CD4-positive, alpha-beta memory T cell (primary cell): ENCODE results near the gene TSGA10IP. TPM values are rescaled to one million over a fixed set of nuclear protein-coding genes. Genes with fewer than 3 reads are reported as not detected.

ENCODE experiments used
- CTCF ChIA-PET: fragments of 350-600 bp; sonication (Branson Sonifier 250); formaldehyde crosslinking; loops from one replicate; lab custom pipeline; 2021; ENCODE audit warnings: inconsistent platforms; ENCODE audit not compliant: partially characterized antibody; lab: Charles Lee
- POLR2A ChIA-PET: fragments of 350-600 bp; sonication (Branson Sonifier 250); formaldehyde crosslinking; loops from one replicate; lab custom pipeline; 2021; ENCODE audit not compliant: partially characterized antibody; lab: Charles Lee
- DNase-seq, 5 donors: peaks; one replicate each; pipeline versions ENCODE4 v3.0.0 to v3.0.0-alpha.2; 2020 to 2022; ENCODE audit warnings: mixed read lengths in 1 of 5
- H3K27ac ChIP-seq: one replicate; pipeline ENCODE4 v1.7.0; 2013; ENCODE audit warnings: low read depth, low read length
- H3K27me3 ChIP-seq: 2 replicates; pipeline ENCODE4 v1.7.0; 2013; ENCODE audit warnings: mild to moderate bottlenecking, low read length, moderate library complexity; ENCODE audit not compliant: insufficient read depth
- H3K36me3 ChIP-seq: 2 replicates; pipeline ENCODE4 v1.7.0; 2013; ENCODE audit warnings: mild to moderate bottlenecking, low read length, moderate library complexity; ENCODE audit not compliant: insufficient read depth
- H3K4me1 ChIP-seq: 2 replicates; pipeline ENCODE4 v1.7.0; 2013; ENCODE audit warnings: mild to moderate bottlenecking, low read length, moderate library complexity; ENCODE audit not compliant: insufficient read depth
- H3K4me3 ChIP-seq, 2 donors: one replicate each; pipeline ENCODE4 v1.7.0; 2013; ENCODE audit warnings: low read length in 2 of 2, mild to moderate bottlenecking in 1 of 2
- H3K9me3 ChIP-seq, 2 donors: one replicate each; pipeline ENCODE4 v1.7.0; 2013; ENCODE audit warnings: low read length in 2 of 2, control low read depth in 1 of 2; ENCODE audit not compliant: control insufficient read depth in 1 of 2
- H3K27ac Mint-ChIP-seq, 7 donors: one replicate each; pipeline ENCODE4 v1.8.0; 2020 to 2021; ENCODE audit warnings: mixed read lengths in 7 of 7, mild to moderate bottlenecking in 6 of 7, inconsistent platforms in 3 of 7, moderate library complexity in 3 of 7
- H3K27me3 Mint-ChIP-seq, 2 donors: one replicate each; pipeline ENCODE4 v1.8.0; 2020 to 2021; ENCODE audit warnings: mixed read lengths in 2 of 2
- H3K36me3 Mint-ChIP-seq, 2 donors: one replicate each; pipeline ENCODE4 v1.8.0; 2020 to 2021; ENCODE audit warnings: mixed read lengths in 2 of 2, inconsistent platforms in 1 of 2, mild to moderate bottlenecking in 1 of 2
- H3K4me1 Mint-ChIP-seq, 4 donors: one replicate each; pipeline ENCODE4 v1.8.0; 2020 to 2021; ENCODE audit warnings: mixed read lengths in 4 of 4, mild to moderate bottlenecking in 1 of 4
- H3K4me3 Mint-ChIP-seq, 8 donors: one replicate each; pipeline ENCODE4 v1.8.0; 2020 to 2021; ENCODE audit warnings: mixed read lengths in 8 of 8, mild to moderate bottlenecking in 7 of 8, moderate library complexity in 6 of 8, inconsistent platforms in 3 of 8
- H3K9me3 Mint-ChIP-seq, 8 donors: one replicate each; pipeline ENCODE4 v1.8.0; 2020 to 2021; ENCODE audit warnings: mixed read lengths in 8 of 8, mild to moderate bottlenecking in 5 of 8, inconsistent platforms in 3 of 8, moderate library complexity in 1 of 8
- intact Hi-C: fragments of 100-400 bp; cut with micrococcal nuclease; formaldehyde crosslinking; loops from one replicate; pipeline ENCODE4 v1.15.1; 2023
- polyA plus RNA-seq, 2 donors: library from polyadenylated mRNA; unstranded; fragments of 300-500 nt; fragmentation: Illumina TruSeq; gene quantifications; one replicate each; pipeline ENCODE4 v1.2.3, GENCODE V29; 2021
- total RNA-seq, 2 experiments: library from RNA; stranded (reverse); gene quantifications; one replicate each; pipeline ENCODE4 v1.2.3, GENCODE V29; 2021

The TSGA10IP gene
- not detected for total RNA-seq
- not detected for polyA plus RNA-seq

DNA sequence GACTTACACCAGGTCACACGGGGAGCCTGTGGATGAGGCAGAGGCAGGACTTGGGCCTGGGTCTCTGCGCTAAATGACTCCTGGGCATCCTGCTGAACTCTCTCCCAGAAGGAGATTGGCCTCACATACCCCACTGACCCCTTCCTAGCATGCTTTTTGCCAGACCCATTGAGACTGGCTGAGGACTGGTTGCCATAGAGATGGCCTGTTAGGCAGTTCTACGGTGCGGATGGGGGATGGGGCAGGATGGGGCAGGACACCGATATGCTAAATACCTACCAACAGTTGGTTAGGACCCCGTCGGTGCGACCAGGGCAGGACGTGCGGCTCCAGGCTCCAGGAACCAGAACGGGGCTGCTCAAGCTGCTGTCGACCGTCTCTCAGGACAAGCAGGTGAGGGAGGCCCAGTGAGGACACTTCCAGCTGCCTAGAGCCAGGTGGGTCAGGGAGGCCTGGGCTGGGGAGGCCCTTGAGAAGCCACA lies at the start of gene TSGA10IP:
Gene TSGA10IP, plus strand, starts transcription at position 51 of the 482 bp plus-strand sequence. Its CDS starts 196 bp downstream, at position 247.
- Histone ChIP-seq H3K4me3 (no peak within 1 kb of the TSS), H3K27ac (no peak within 1 kb of the TSS), H3K27me3 (no peaks in the 10 kb centered on the region), H3K4me1 (no peaks in the 10 kb centered on the region), H3K9me3 (no peaks in the 10 kb centered on the region), H3K36me3 (no peaks in the 10 kb centered on the region)
- CTCF ChIA-PET: no interaction called here
- intact Hi-C loops: no loop called here
- POLR2A ChIA-PET: no interaction called here
- Mint-ChIP-seq H3K4me1 (no peaks in the 10 kb centered on the region), H3K9me3 (no peaks in the 10 kb centered on the region), H3K27ac (no peak within 1 kb of the TSS), H3K27me3 (no peaks in the 10 kb centered on the region), H3K36me3 (no peaks in the 10 kb centered on the region), H3K4me3 (peak within 1 kb of the TSS in 1 of 8 donors; percentile 24)
- no peak for DNase-seq

DNA sequence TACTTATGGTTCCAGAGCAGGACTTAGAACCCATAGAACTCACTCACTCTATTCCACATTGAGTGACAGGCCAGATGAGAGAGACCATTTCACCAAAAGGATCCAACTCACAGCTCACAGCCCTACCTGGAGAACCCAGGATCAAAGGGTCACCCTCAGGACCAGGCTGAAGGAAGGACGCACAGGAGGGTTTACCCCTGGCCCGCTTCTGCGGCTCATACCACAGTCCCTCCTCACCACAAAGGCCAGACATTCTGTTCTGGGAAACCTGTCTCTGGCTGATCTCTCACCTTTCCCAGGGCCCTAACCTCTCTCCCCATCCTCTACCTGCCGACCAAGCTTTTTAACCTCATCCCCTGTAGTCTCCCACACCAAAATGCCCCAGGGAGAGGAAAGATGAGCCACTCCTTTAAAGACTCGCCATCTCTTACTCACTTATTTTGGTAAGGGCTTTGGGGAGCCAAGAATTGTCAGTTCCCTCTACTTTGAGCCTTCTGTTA lies 49.7 kb upstream of the TSGA10IP start:
- H3K27me3 Mint-ChIP-seq: no peaks in the 10 kb centered on the region
- ChIA-PET CTCF (interaction anchor here (1.1 to 11.2 kb wide), 2 partner anchors 8 to 107 kb away, joined by 3 to 162 read pairs; partner anchors contain the start of genes CCDC85B and FIBP), POLR2A (interaction anchor here (0.7 kb wide), 1 partner anchor 65 kb away, joined by 3 read pairs; no protein-coding TSS in a partner anchor)
- intact Hi-C loops: no loop called here
- H3K36me3 Mint-ChIP-seq: no peaks in the 10 kb centered on the region
- no peaks in the 10 kb centered on the region for H3K9me3 Mint-ChIP-seq
- Histone ChIP-seq H3K4me3 (no peak overlapping the region), H3K36me3 (no peaks in the 10 kb centered on the region), H3K4me1 (peaks cover 50% of the 10 kb centered on the region), H3K27me3 (peaks cover 4% of the 10 kb centered on the region), H3K27ac (no peak overlapping the region), H3K9me3 (no peaks in the 10 kb centered on the region)
- peaks cover 18 to 52% (median 26%) of the 10 kb centered on the region in 4 donors for H3K4me1 Mint-ChIP-seq
- peak overlapping the region in 6 of 7 donors; percentile 72 to 91 (median 80) for H3K27ac Mint-ChIP-seq
- peak overlapping the region in 4 of 8 donors; percentile 15 to 54 (median 30) for H3K4me3 Mint-ChIP-seq
- no peak for DNase-seq

DNA sequence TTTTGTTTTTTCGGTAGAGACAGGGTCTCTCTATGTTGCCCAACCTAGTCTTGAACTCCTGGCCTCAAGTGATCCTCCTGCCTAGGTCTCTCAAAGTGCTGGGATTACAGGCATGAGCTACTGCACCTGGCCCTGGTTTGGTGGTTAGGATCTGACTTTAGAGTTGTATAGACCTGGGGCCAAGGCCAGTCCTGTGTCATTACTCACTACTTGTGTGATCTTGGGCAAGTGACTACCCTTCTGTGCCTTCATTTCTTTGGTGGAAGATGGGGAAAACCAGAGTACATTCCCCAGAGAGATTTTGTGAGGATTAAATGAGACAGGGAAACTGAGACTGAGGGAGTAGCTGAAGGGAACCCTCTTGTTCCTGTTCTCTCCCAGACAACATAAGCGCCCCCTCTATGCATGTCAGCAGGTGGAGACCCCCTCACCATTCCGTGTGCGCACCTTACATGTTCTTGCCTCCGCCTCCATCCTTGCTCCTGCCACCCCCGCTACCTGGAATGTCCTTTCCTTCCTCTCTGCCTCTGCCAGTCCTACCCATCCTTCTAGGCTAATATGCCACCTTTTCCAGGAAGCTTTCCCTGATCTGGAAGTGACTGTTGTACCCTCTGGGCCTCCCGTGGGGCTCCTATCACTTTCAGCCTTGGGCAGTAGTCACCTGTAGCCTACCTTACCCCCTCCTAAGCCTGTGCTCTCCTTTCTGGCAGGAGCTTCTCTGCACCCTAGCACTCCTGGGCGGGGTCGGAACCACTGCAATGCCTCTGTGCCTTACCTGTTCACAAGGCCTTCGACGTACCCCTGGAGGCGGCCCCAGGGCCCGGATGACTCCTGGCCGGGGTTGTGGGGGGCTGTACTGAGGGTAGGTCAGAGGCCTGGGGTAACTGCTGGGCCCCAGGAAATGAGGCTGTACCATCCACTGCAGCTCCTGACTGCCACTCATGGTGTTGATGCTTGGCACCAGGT lies 49.0 kb upstream of the TSGA10IP start:
- peak overlapping the region in 6 of 7 donors; percentile 27 to 82 (median 67) for H3K27ac Mint-ChIP-seq
- intact Hi-C loops: no loop called here
- POLR2A ChIA-PET: interaction anchor here (0.8 kb wide), 2 partner anchors 9 kb away, joined by 3 to 4 read pairs; no protein-coding TSS in a partner anchor
- CTCF ChIA-PET: interaction anchor here (0.8 to 11.2 kb wide), 3 partner anchors 8 to 107 kb away, joined by 3 to 162 read pairs (median 3); partner anchors contain the start of genes CCDC85B and FIBP
- H3K9me3 Mint-ChIP-seq: no peaks in the 10 kb centered on the region
- Histone ChIP-seq H3K27ac (no peak overlapping the region), H3K9me3 (no peaks in the 10 kb centered on the region), H3K4me1 (peaks cover 54% of the 10 kb centered on the region), H3K4me3 (no peak overlapping the region), H3K36me3 (no peaks in the 10 kb centered on the region), H3K27me3 (peaks cover 4% of the 10 kb centered on the region)
- H3K27me3 Mint-ChIP-seq: no peaks in the 10 kb centered on the region
- DNase-seq: no peak
- H3K4me3 Mint-ChIP-seq: peak overlapping the region in 1 of 8 donors; percentile 41
- H3K36me3 Mint-ChIP-seq: no peaks in the 10 kb centered on the region
- H3K4me1 Mint-ChIP-seq: peaks cover 20 to 54% (median 30%) of the 10 kb centered on the region in 4 donors

DNA sequence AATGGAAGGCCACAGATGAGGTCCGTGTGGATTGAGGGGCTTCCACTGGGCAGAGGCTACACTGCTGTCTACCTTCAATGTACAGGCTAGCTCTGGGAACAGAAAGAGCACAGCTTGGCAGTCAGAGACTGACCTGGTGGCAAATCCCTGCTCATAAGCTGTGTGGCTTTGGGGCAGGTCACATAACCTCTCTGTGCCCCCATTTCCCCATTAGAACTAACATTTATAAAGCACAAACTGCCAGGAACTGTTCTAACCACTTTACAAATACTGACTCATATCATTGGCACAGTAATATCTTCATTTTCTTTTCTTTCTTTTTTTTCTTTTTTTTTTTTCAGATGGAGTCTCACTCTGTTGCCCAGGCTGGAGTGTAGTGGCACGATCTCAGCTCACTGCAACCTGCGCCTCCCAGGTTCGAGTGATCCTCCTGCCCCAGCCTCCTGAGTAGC lies 48.2 kb upstream of the TSGA10IP start:
- Histone ChIP-seq H3K9me3 (no peaks in the 10 kb centered on the region), H3K27me3 (peaks cover 4% of the 10 kb centered on the region), H3K4me1 (peaks cover 47% of the 10 kb centered on the region), H3K27ac (no peak overlapping the region), H3K36me3 (no peaks in the 10 kb centered on the region), H3K4me3 (no peak overlapping the region)
- no peaks in the 10 kb centered on the region for H3K36me3 Mint-ChIP-seq
- H3K9me3 Mint-ChIP-seq: no peaks in the 10 kb centered on the region
- intact Hi-C loops: no loop called here
- no peaks in the 10 kb centered on the region for H3K27me3 Mint-ChIP-seq
- peak overlapping the region in 1 of 8 donors; percentile 39 for H3K4me3 Mint-ChIP-seq
- H3K27ac Mint-ChIP-seq: peak overlapping the region in 1 of 7 donors; percentile 82
- peaks cover 19 to 52% (median 27%) of the 10 kb centered on the region in 4 donors for H3K4me1 Mint-ChIP-seq
- ChIA-PET POLR2A (interaction anchor here (0.8 to 2.5 kb wide), 4 partner anchors 8 to 22 kb away, joined by 3 to 20 read pairs (median 12); partner anchors contain the start of genes C11orf68, DRAP1 and FIBP), CTCF (interaction anchor here (11.2 kb wide), 1 partner anchor 9 kb away, joined by 162 read pairs; the partner anchor contains the start of genes CCDC85B and FIBP)
- no peak for DNase-seq

DNA sequence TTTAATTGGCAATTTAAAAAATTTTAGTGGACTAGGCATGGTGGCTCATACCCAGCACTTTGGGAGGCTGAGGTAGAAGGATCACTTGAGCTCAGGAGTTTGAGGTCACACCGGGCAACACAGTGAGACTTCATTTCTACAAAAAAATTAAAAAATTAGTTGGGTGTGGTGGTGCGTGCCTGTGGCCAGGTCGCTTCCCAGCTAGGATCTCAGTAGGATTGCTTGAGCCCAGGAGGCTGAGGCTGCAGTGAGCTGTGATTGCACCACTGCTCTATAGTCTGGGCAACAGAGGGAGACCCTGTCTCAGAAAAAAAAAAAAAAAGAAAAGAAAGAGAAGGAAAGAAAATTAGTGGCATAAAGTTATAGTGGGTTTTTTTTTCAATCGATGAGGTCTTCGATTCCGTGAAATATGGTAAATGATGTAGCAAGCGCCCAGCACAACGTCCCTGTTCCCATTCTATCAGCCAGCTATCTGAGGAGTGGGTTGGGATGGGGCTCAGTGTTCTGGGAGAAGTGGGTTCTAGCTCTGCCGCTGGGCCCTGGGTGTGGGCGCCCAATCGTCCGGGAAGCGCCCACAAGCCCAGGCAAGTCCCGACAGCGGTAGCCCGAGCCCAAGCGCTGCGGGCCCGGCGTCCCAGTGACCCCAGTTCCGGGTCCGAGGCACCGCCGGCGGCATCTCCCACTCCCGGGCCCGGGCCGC lies 46.5 kb upstream of the TSGA10IP start:
- CTCF ChIA-PET: interaction anchor here (0.9 to 11.2 kb wide), 3 partner anchors 11 to 39 kb away, joined by 3 to 162 read pairs (median 3); partner anchors contain the start of genes CCDC85B, FIBP and MUS81
- Mint-ChIP-seq H3K27me3 (peaks cover 0 to 1% of the 10 kb centered on the region in 2 donors), H3K27ac (peak overlapping the region in 6 of 7 donors; percentile 74 to 88 (median 84)), H3K9me3 (no peaks in the 10 kb centered on the region), H3K4me3 (peak overlapping the region; percentile 59 to 81 (median 72)), H3K4me1 (peaks cover 9 to 38% (median 14%) of the 10 kb centered on the region in 4 donors), H3K36me3 (no peaks in the 10 kb centered on the region)
- POLR2A ChIA-PET: interaction anchor here (1.1 to 3.4 kb wide), 7 partner anchors 8 to 369 kb away, joined by 3 to 22 read pairs (median 9); partner anchors contain the start of genes C11orf68, CCDC85B, CFL1 and DRAP1
- DNase-seq: no peak
- no peaks in the 10 kb centered on the region for H3K36me3 ChIP-seq
- peaks cover 4% of the 10 kb centered on the region for H3K27me3 ChIP-seq
- no peak overlapping the region for H3K27ac ChIP-seq
- peak overlapping the region in 1 of 2 donors; percentile 51 for H3K4me3 ChIP-seq
- intact Hi-C loops: no loop called here
- no peaks in the 10 kb centered on the region for H3K9me3 ChIP-seq
- peaks cover 30% of the 10 kb centered on the region for H3K4me1 ChIP-seq
